GM18873 (cell line): Measurements from ENCODE around the gene TBC1D4.
"Not testable (repeated sequence)": the region's sequence is repeated elsewhere in the genome, so short reads cannot be mapped to it uniquely, and the experiment has no call there.

ENCODE experiments used
- ATAC-seq: cut with Tn5 transposase; IDR thresholded peaks from one replicate; pipeline ENCODE4 v1.9.1; 2021; ENCODE audit warnings: mild to moderate bottlenecking, moderate library complexity, moderate number of reproducible peaks; ENCODE audit not compliant: unreplicated experiment, low FRiP score

The TBC1D4 gene

GRCh38 chr13:75250526-75251178 lies 231.3 kb downstream of the TBC1D4 start:
- ATAC-seq, result no peak

GRCh38 chr13:75245578-75245977 lies 236.4 kb downstream of the TBC1D4 start:
- ATAC-seq, result not testable (repeated sequence)

- ATAC-seq, result not testable (repeated sequence)
Observed at GRCh38 chr13:75240240-75240639, 241.7 kb downstream of the TBC1D4 start.

- ATAC-seq, result no peak
Observed at GRCh38 chr13:75236774-75237173, 245.2 kb downstream of the TBC1D4 start.
